A549 (cell line): ENCODE results near the gene HYAL4. TPM values are rescaled to one million over a fixed set of nuclear protein-coding genes. Genes with fewer than 3 reads are reported as not detected.
"Not testable (repeated sequence)": the region's sequence is repeated elsewhere in the genome, so short reads cannot be mapped to it uniquely, and the experiment has no call there.

Experiments used
- ATAC-seq, 2 experiments: fragments of 200-7000 bp in 1 of 2; fragments of >200 bp in 1 of 2; cut with Nextera tagmentation in 1 of 2; cut with Tn5 transposase in 1 of 2; 3 replicates each; pipeline versions ENCODE4 v1.8.0 to v1.9.1; 2018 to 2020; ENCODE audit warnings: mild to moderate bottlenecking in 1 of 2, moderate library complexity in 1 of 2
- CTCF ChIA-PET: fragments of 300-600 bp; sonication (Branson Sonifier 250); formaldehyde crosslinking; extraction: SDS; loops from one replicate; lab custom pipeline; 2021; ENCODE audit warnings: antibody characterized with exemption, inconsistent platforms; lab: Yijun Ruan, JAX
- POLR2A ChIA-PET: fragments of 350-600 bp; formaldehyde crosslinking; extraction: SDS; loops from one replicate; lab custom pipeline; 2021; ENCODE audit warnings: antibody characterized with exemption, inconsistent platforms; lab: Yijun Ruan, JAX
- DNase-seq, 2 experiments: peaks; one replicate each; pipeline versions ENCODE4 v3.0.0 to v3.0.0-alpha.2; 2011 to 2016; ENCODE audit warnings: low read depth in 1 of 2, low spot score in 1 of 2
- FAIRE-seq: peaks from 2 replicates; lab custom pipeline; 2011; peaks lifted over from hg19 to GRCh38; lab: Jason Lieb, UNC
- H3K27ac ChIP-seq, 2 experiments: fragments of >200 bp; sonication (Bioruptor Twin); formaldehyde crosslinking; 3 replicates each; pipeline ENCODE4 v1.5.1; 2016 to 2017
- H3K4me1 ChIP-seq: fragments of >200 bp; sonication (Bioruptor Twin); formaldehyde crosslinking; 3 replicates; pipeline ENCODE4 v1.6.1; 2016
- H3K4me2 ChIP-seq: fragments of >200 bp; sonication (Bioruptor Twin); formaldehyde crosslinking; 3 replicates; pipeline ENCODE4 v1.6.1; 2016
- H3K4me3 ChIP-seq: fragments of >200 bp; sonication (Bioruptor Twin); formaldehyde crosslinking; 3 replicates; pipeline ENCODE4 v1.5.1; 2016
- H3K9me3 ChIP-seq: fragments of >200 bp; sonication (Bioruptor Twin); formaldehyde crosslinking; 3 replicates; pipeline ENCODE4 v1.6.1; 2016
- CBX2 ChIP-seq: fragments of 200-600 bp; sonication (generic); IDR thresholded peaks from 2 replicates; pipeline ENCODE4 v1.6.1; 2016; ENCODE audit warnings: low read depth, mild to moderate bottlenecking, borderline replicate concordance
- CEBPB ChIP-seq, 2 experiments: fragments of >200 bp in 1 of 2; sonication (Bioruptor Twin) in 1 of 2; formaldehyde crosslinking in 1 of 2; IDR thresholded peaks; 2 replicates each; pipeline ENCODE4 v1.6.1; 2012 to 2016
- ELK1 ChIP-seq: fragments of 150-350 bp; IDR thresholded peaks from 2 replicates; pipeline ENCODE4 v1.6.1; 2014; ENCODE audit warnings: low read depth, mild to moderate bottlenecking, low read length
- ESRRA ChIP-seq: fragments of 150-350 bp; IDR thresholded peaks from 2 replicates; pipeline ENCODE4 v1.6.1; 2014; ENCODE audit warnings: mild to moderate bottlenecking, low read length, borderline replicate concordance
- FOSL2 ChIP-seq, 2 experiments: fragments of 450-650 bp in 1 of 2; fragments of >200 bp in 1 of 2; sonication (Bioruptor Twin) in 1 of 2; formaldehyde crosslinking; IDR thresholded peaks; 2 replicates each; pipeline versions ENCODE4 v1.5.0 to v1.6.1; 2016 to 2020; ENCODE audit warnings: mild to moderate bottlenecking in 1 of 2, moderate library complexity in 1 of 2
- FOXS1 ChIP-seq: fragments of 250-450 bp; sonication (Bioruptor Pico); IDR thresholded peaks from 2 replicates; pipeline ENCODE4 v1.5.0; 2020; ENCODE audit warnings: mild to moderate bottlenecking, moderate library complexity
- GATA3 ChIP-seq: IDR thresholded peaks from 2 replicates; pipeline ENCODE4 v1.6.1; 2012; ENCODE audit warnings: borderline replicate concordance
- HDAC2 ChIP-seq: fragments of 200-600 bp; sonication (generic); IDR thresholded peaks from 2 replicates; pipeline ENCODE4 v1.6.1; 2016
- HES2 ChIP-seq: fragments of >200 bp; sonication (Bioruptor Twin); formaldehyde crosslinking; IDR thresholded peaks from 2 replicates; pipeline ENCODE4 v1.6.1; 2016
- HEYL ChIP-seq: fragments of 250-450 bp; sonication (Bioruptor Pico); IDR thresholded peaks from 2 replicates; pipeline ENCODE4 v1.8.0; 2021; ENCODE audit warnings: mild to moderate bottlenecking, moderate library complexity
- HOXB13 ChIP-seq: fragments of 250-450 bp; sonication (Bioruptor Pico); IDR thresholded peaks from 2 replicates; pipeline ENCODE4 v1.5.0; 2020; ENCODE audit warnings: low read depth, mild to moderate bottlenecking, moderate library complexity
- HOXB5 ChIP-seq: fragments of 250-450 bp; sonication (Bioruptor Pico); IDR thresholded peaks from 2 replicates; pipeline ENCODE4 v1.5.0; 2020; ENCODE audit warnings: mild to moderate bottlenecking, moderate library complexity
- JUN ChIP-seq, 2 experiments: fragments of >200 bp; sonication (Bioruptor Twin); formaldehyde crosslinking; IDR thresholded peaks; 2 replicates in 1 of 2; 3 replicates in 1 of 2; pipeline ENCODE4 v1.6.1; 2016 to 2017
- KDM1A ChIP-seq: fragments of 200-600 bp; sonication (generic); IDR thresholded peaks from 2 replicates; pipeline ENCODE4 v1.6.1; 2016; ENCODE audit warnings: low read depth, mild to moderate bottlenecking
- KDM5A ChIP-seq: fragments of 200-600 bp; sonication (generic); IDR thresholded peaks from 2 replicates; pipeline ENCODE4 v1.6.1; 2016; ENCODE audit warnings: antibody characterized with exemption, mild to moderate bottlenecking
- MAX ChIP-seq: IDR thresholded peaks from 2 replicates; pipeline ENCODE4 v1.6.1; 2012
- MAZ ChIP-seq: fragments of 150-350 bp; IDR thresholded peaks from 2 replicates; pipeline ENCODE4 v1.6.1; 2014; ENCODE audit warnings: antibody characterized with exemption, low read depth, low read length, borderline replicate concordance
- NFE2L2 ChIP-seq: fragments of 150-350 bp; conservative IDR thresholded peaks from 2 replicates; pipeline ENCODE4 v1.6.1; 2014; ENCODE audit warnings: low read length
- NR3C1 ChIP-seq: fragments of >200 bp; sonication (Bioruptor Twin); formaldehyde crosslinking; IDR thresholded peaks from 3 replicates; pipeline ENCODE4 v1.6.1; 2017
- POLR2A ChIP-seq: IDR thresholded peaks from 2 replicates; pipeline ENCODE4 v1.6.1; 2012; ENCODE audit warnings: mild to moderate bottlenecking, low read length
- POLR2AphosphoS2 ChIP-seq: conservative IDR thresholded peaks from 2 replicates; pipeline ENCODE4 v1.6.1; 2012; ENCODE audit warnings: low read length, improper control_type of control experiment, inconsistent platforms
- REST ChIP-seq: fragments of 200-600 bp; sonication (generic); IDR thresholded peaks from 2 replicates; pipeline ENCODE4 v1.6.1; 2016; ENCODE audit warnings: antibody characterized with exemption, mild to moderate bottlenecking, moderate library complexity
- SREBF2 ChIP-seq: fragments of 450-650 bp; IDR thresholded peaks from 2 replicates; pipeline ENCODE4 v1.6.1; 2014; ENCODE audit warnings: mild to moderate bottlenecking, moderate library complexity
- TFCP2L1 ChIP-seq: fragments of 250-450 bp; sonication (Bioruptor Pico); IDR thresholded peaks from 2 replicates; pipeline ENCODE4 v1.5.0; 2021; ENCODE audit warnings: mild to moderate bottlenecking
- USF2 ChIP-seq: fragments of 450-650 bp; IDR thresholded peaks from 2 replicates; pipeline ENCODE4 v1.6.1; 2014; ENCODE audit warnings: antibody characterized with exemption
- ZFP36 ChIP-seq: fragments of 450-650 bp; IDR thresholded peaks from 2 replicates; pipeline ENCODE4 v1.6.1; 2014; ENCODE audit warnings: borderline replicate concordance; ENCODE audit not compliant: partially characterized antibody
- ZNF302 ChIP-seq: fragments of 250-450 bp; sonication (Bioruptor Pico); IDR thresholded peaks from 2 replicates; pipeline ENCODE4 v1.9.0; 2021; ENCODE audit warnings: inconsistent platforms, mild to moderate bottlenecking, moderate library complexity
- WGBS: methylation state at CpG from one replicate; pipeline ENCODE4 v1.1.6; 2017; ENCODE audit errors: missing lambda C conversion rate; 5-methylcytosine and 5-hydroxymethylcytosine counted together
- polyA plus RNA-seq, 4 experiments: library from polyadenylated mRNA; depleted of rRNA in 3 of 4; stranded (reverse); fragments of >200 nt; fragmentation: RNase III in 1 of 4; extraction: RNeasy Plus Mini Kit Qiagen cat#74134 plus additional on column Dnase treatment in 1 of 4; gene quantifications; 2 replicates in 3 of 4; 3 replicates in 1 of 4; pipeline ENCODE4 v1.2.3, GENCODE V29; 2011 to 2017

Gene HYAL4
- polyA plus RNA-seq, 2 of the 4 experiments (the other 2 are of a cell fraction): 0.30 TPM; not detected in 1

GRCh38 chr7:123816916-123817315 is 28.1 kb upstream of the HYAL4 start:
- DNase-seq (no peak), ATAC-seq (no peak), FAIRE-seq (no peak)
- H3K4me3 ChIP-seq: no peak overlapping the region
- ChIA-PET POLR2A (no interaction called here), CTCF (no interaction called here)
- H3K4me2 ChIP-seq: no peak overlapping the region
- TF ChIP-seq USF2 (no peak), ZNF302 (no peak), FOSL2 (IDR thresholded peaks at IDR 0.05) (no peak), FOSL2 (CRISPR knock-in tag; IDR thresholded peaks at IDR 0.05) (no peak)
- WGBS: 62% methylated on average over 3 of the region's 3 CpGs
- H3K27ac ChIP-seq: no peak overlapping the region
- H3K9me3 ChIP-seq: no peaks in the 10 kb centered on the region
- no peaks in the 10 kb centered on the region for H3K4me1 ChIP-seq

- WGBS: 32% methylated on average over 4 of the region's 4 CpGs
- no peak overlapping the region for H3K4me3 ChIP-seq
- H3K27ac ChIP-seq: no peak overlapping the region
- no peaks in the 10 kb centered on the region for H3K4me1 ChIP-seq
- FAIRE-seq (no peak), DNase-seq (no peak), ATAC-seq (no peak)
- H3K9me3 ChIP-seq: no peaks in the 10 kb centered on the region
- ChIA-PET POLR2A (no interaction called here), CTCF (interaction anchor here (1.1 kb wide), 1 partner anchor 46 kb away, joined by 3 read pairs; no protein-coding TSS in a partner anchor)
- H3K4me2 ChIP-seq: no peak overlapping the region
- TF ChIP-seq ZFP36: no peak
- no peak for TF ChIP-seq HOXB13 (CRISPR knock-in tag)
- no peak for TF ChIP-seq POLR2A
- no peak for TF ChIP-seq HOXB5 (CRISPR knock-in tag)
These were observed 26.0 kb upstream of the HYAL4 start for GRCh38 chr7:123819001-123819400.

GRCh38 chr7:123819795-123820194 is 25.2 kb upstream of the HYAL4 start:
- not testable (repeated sequence) for H3K4me1 ChIP-seq

GRCh38 chr7:123820864-123821263 is 24.1 kb upstream of the HYAL4 start:
- FAIRE-seq (no peak), DNase-seq (no peak), ATAC-seq (no peak)
- H3K27ac ChIP-seq: no peak overlapping the region
- H3K4me3 ChIP-seq: no peak overlapping the region
- no peaks in the 10 kb centered on the region for H3K9me3 ChIP-seq
- ChIA-PET CTCF (interaction anchor here (0.6 kb wide), 1 partner anchor 871 kb away, joined by 3 read pairs; no protein-coding TSS in a partner anchor), POLR2A (no interaction called here)
- no peak overlapping the region for H3K4me2 ChIP-seq
- TF ChIP-seq ELK1 (no peak), GATA3 (no peak), REST (no peak), HDAC2 (no peak), TFCP2L1 (CRISPR knock-in tag) (no peak), MAZ (no peak), KDM1A (no peak), HEYL (no peak), ESRRA (no peak), KDM5A (no peak), SREBF2 (no peak), JUN (IDR thresholded peaks at IDR 0.05) (no peak), MAX (no peak), NR3C1 (no peak), POLR2AphosphoS2 (no peak), CBX2 (no peak), FOXS1 (CRISPR knock-in tag) (no peak), NFE2L2 (no peak), CEBPB (IDR thresholded peaks at IDR 0.05) (no peak), HES2 (no peak)
- WGBS: 75% methylated on average over 2 of the region's 2 CpGs
- peaks cover 11% of the 10 kb centered on the region; the same call in 2 of the 3 replicates for H3K4me1 ChIP-seq

More at GRCh38 chr7:123819795-123820194, 25.2 kb upstream of the HYAL4 start:
- H3K4me3 ChIP-seq, FAIRE-seq, H3K27ac ChIP-seq, H3K9me3 ChIP-seq, ATAC-seq, DNase-seq, H3K4me2 ChIP-seq, POLR2A ChIA-PET: not testable (repeated sequence)
- CTCF ChIA-PET: interaction anchor here (0.7 to 1.1 kb wide), 2 partner anchors 22 to 45 kb away, joined by 3 read pairs; no protein-coding TSS in a partner anchor
- peak in 1 of 2 experiments; percentile 31; a peak in 1 of 4 replicates for TF ChIP-seq CEBPB (IDR thresholded peaks at IDR 0.05)
- WGBS: 64% methylated on average over 4 of the region's 4 CpGs
